GM12864 (cell line): Measurements from ENCODE around the gene CA7.

ENCODE experiments used
- DNase-seq: peaks from one replicate; pipeline ENCODE4 v3.0.0-alpha.2; 2011; ENCODE audit warnings: low read depth
- H3K4me3 ChIP-seq: 2 replicates; pipeline ENCODE4 v1.5.1; 2011; ENCODE audit warnings: mild to moderate bottlenecking, low read depth, low read length, control low read depth
- CTCF ChIP-seq: IDR thresholded peaks from 2 replicates; pipeline ENCODE4 v1.5.1; 2011; ENCODE audit warnings: low read depth, mild to moderate bottlenecking, moderate library complexity, low read length, control low read depth, inconsistent platforms; ENCODE audit errors: missing control alignments

Gene CA7

GRCh38 chr16:66849549-66849948 is 5.3 kb downstream of the CA7 start:
- no peak overlapping the region for H3K4me3 ChIP-seq
- no peak for DNase-seq
- TF ChIP-seq CTCF: no peak

- no peak for DNase-seq
- no peak for TF ChIP-seq CTCF
- H3K4me3 ChIP-seq: no peak overlapping the region
Measured at GRCh38 chr16:66850115-66850815, 6.1 kb downstream of the CA7 start.

- TF ChIP-seq CTCF: no peak
- H3K4me3 ChIP-seq: no peak overlapping the region
- no peak for DNase-seq
Measured at GRCh38 chr16:66851166-66851964, 7.2 kb downstream of the CA7 start.

- no peak for TF ChIP-seq CTCF
- no peak for DNase-seq
- no peak overlapping the region for H3K4me3 ChIP-seq
Measured at GRCh38 chr16:66853261-66854139, 9.3 kb downstream of the CA7 start.

GRCh38 chr16:66856184-66856730 is 12.0 kb downstream of the CA7 start:
- H3K4me3 ChIP-seq: no peak overlapping the region
- no peak for DNase-seq
- no peak for TF ChIP-seq CTCF

- TF ChIP-seq CTCF: no peak
- H3K4me3 ChIP-seq: no peak overlapping the region
Measured at GRCh38 chr16:66856801-66857200, 12.6 kb downstream of the CA7 start.

More at GRCh38 chr16:66856801-66857200, 12.6 kb downstream of the CA7 start:
- no peak for DNase-seq
